ENCODE data around the gene ATP10A.

DNA sequence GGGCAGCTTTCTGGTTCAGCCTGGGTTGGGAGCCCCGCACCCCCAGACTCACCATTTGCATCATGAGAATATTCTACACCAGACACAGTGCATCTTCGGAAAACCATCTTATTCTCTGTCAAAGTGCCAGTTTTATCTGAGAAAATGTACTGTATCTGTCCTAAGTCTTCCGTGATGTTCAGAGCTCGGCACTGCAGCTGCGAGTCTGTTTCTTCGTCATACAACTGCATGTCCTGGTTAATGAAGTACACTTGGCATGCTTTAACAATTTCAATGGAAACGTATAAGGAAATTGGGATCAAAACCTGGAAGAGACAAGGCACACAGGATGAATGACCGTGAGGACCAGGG is 141.5 kb downstream of the ATP10A start:
- TF ChIP-seq GLIS3 (CRISPR knock-in tag; IDR thresholded peaks at IDR 0.05) = no peak
- TF ChIP-seq, protein P1, sequence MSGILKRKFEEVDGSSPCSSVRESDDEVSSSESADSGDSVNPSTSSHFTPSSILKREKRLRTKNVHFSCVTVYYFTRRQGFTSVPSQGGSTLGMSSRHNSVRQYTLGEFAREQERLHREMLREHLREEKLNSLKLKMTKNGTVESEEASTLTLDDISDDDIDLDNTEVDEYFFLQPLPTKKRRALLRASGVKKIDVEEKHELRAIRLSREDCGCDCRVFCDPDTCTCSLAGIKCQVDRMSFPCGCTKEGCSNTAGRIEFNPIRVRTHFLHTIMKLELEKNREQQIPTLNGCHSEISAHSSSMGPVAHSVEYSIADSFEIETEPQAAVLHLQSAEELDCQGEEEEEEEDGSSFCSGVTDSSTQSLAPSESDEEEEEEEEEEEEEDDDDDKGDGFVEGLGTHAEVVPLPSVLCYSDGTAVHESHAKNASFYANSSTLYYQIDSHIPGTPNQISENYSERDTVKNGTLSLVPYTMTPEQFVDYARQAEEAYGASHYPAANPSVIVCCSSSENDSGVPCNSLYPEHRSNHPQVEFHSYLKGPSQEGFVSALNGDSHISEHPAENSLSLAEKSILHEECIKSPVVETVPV (CRISPR knock-in tag; IDR thresholded peaks at IDR 0.05) = no peak
- no peak for TF ChIP-seq RARB (CRISPR knock-in tag; IDR thresholded peaks at IDR 0.05)
- no peak for TF ChIP-seq PPARA (CRISPR knock-in tag; IDR thresholded peaks at IDR 0.05; ENCODE audit: borderline replicate concordance)
- no peak for TF ChIP-seq TOX (CRISPR knock-in tag; IDR thresholded peaks at IDR 0.05; ENCODE audit: borderline replicate concordance)
- no peak for TF ChIP-seq OSR1 (CRISPR knock-in tag; IDR thresholded peaks at IDR 0.05)
- no peak for TF ChIP-seq BACH2 (CRISPR knock-in tag; IDR thresholded peaks at IDR 0.05; ENCODE audit: borderline replicate concordance)
- TF ChIP-seq TCF4 (CRISPR knock-in tag; IDR thresholded peaks at IDR 0.05; ENCODE audit: borderline replicate concordance) = no peak
